Ovary (tissue), 9 donors: Measurements from ENCODE around the gene NOS1. TPM values are rescaled to one million over a fixed set of nuclear protein-coding genes. Genes with fewer than 3 reads are reported as not detected.

ENCODE experiments used
- DNase-seq, 5 donors: peaks; one replicate each; pipeline ENCODE4 v3.0.0-alpha.2; 2019 to 2020
- H3K27ac ChIP-seq, 2 donors: fragments of 200-600 bp; one replicate each; pipeline versions ENCODE4 v1.5.1 to v1.8.0; 2019 to 2022
- H3K27me3 ChIP-seq: fragments of 200-600 bp; one replicate; pipeline ENCODE4 v1.8.0; 2022
- H3K36me3 ChIP-seq: fragments of 200-600 bp; sonication (generic); one replicate; pipeline ENCODE4 v1.5.1; 2019
- H3K4me1 ChIP-seq: one replicate; pipeline ENCODE4 v1.8.1; 2013; ENCODE audit warnings: mild to moderate bottlenecking, moderate library complexity; ENCODE audit not compliant: insufficient read depth
- H3K4me3 ChIP-seq: fragments of 200-600 bp; sonication (generic); one replicate; pipeline ENCODE4 v1.5.1; 2017
- H3K9me3 ChIP-seq, 2 donors: fragments of 200-600 bp in 1 of 2; sonication (generic) in 1 of 2; one replicate each; pipeline versions ENCODE4 v1.5.1 to v1.8.1; 2013 to 2019; ENCODE audit warnings: mild to moderate bottlenecking in 1 of 2, moderate library complexity in 1 of 2
- CTCF ChIP-seq, 3 donors: fragments of 450-650 bp in 2 of 3; fragments of 200-600 bp in 1 of 3; IDR thresholded peaks; one replicate each; pipeline versions ENCODE4 v1.5.1 to v1.8.0; 2016 to 2022; ENCODE audit warnings: antibody characterized with exemption in 3 of 3, mild to moderate bottlenecking in 1 of 3
- EP300 ChIP-seq: sonication (generic); formaldehyde crosslinking; IDR thresholded peaks from one replicate; pipeline ENCODE4 v1.6.1; 2017; ENCODE audit warnings: antibody characterized with exemption
- POLR2A ChIP-seq: fragments of 450-650 bp; IDR thresholded peaks from one replicate; pipeline ENCODE4 v1.6.1; 2017; ENCODE audit warnings: antibody characterized with exemption, mild to moderate bottlenecking, moderate library complexity
- WGBS, 3 donors: extraction: QIAGEN DNeasy Blood & Tissue Kit in 1 of 3; methylation state at CpG; one replicate each; pipeline versions ENCODE4 v1.1.5 to v1.1.7; 2013 to 2017; 5-methylcytosine and 5-hydroxymethylcytosine counted together
- intact Hi-C, 4 donors: fragments of 100-400 bp; cut with DNase I; formaldehyde crosslinking; loops; one replicate each; pipeline versions ENCODE4 v1.11.0 to v1.15.1; 2022 to 2023
- polyA plus RNA-seq, 2 donors: library from polyadenylated mRNA; stranded (reverse); fragments of 200-250 nt in 1 of 2; fragments of 350-450 nt in 1 of 2; fragmentation: Illumina TruSeq in 1 of 2; extraction: RNeasy Lipid Tissue Mini Kit (QIAGEN cat#74804) in 1 of 2; gene quantifications; one replicate each; pipeline ENCODE4 v1.2.3, GENCODE V29; 2013 to 2014
- total RNA-seq, 7 donors: library from RNA; depleted of rRNA in 2 of 7; stranded (reverse); fragments of >200 nt in 2 of 7; fragmentation: NEBNext Ultra II Directional in 3 of 7; extraction: Animal tissue kit (Norgen Biotek cat#: 25700) in 3 of 7; gene quantifications; one replicate each; pipeline versions ENCODE4 v1.1.0 to v1.2.4, GENCODE V29; 2016 to 2023
- donor health status: DM: no; HTN: no; CAD: no; lungs with moderate emphysema.
- donor health status: DM: no; HTN: no; CAD: no.
- donor health status: Bipolar disorder and iron deficiency.
- donor health status: DM: yes; HTN: yes; CAD: no.
- donor health status: DM: no; HTN: no; CAD: no.
- donor health status: DM: yes; HTN: yes; CAD: no.

NOS1 gene
- total and polyA plus RNA-seq, 9 donors: 0.05 to 0.48 (median 0.22) TPM

DNA sequence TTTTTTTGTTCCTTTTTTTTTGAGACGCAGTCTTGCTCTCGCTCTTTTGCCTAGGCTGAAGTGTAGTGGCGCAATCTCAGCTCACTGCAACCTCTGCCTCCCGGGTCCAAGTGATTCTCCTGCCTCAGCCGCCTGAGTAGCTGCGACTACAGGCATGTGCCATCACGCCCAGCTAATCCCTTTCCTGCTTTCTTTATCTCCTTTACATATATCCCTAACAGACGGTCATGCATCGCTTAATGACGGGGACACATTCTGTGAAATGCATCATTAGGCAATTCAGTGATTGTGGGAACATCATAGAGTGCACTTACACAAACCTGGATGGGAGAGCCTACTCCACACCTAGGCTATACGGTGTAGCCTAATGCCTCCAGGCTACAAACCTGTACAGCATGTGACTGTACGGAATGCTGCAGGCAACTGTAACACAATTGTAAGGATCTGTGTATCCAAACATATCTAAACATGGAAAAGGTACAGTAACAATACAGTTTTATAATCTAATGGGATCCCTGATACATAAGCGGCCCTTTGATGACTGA is 32.8 kb downstream of the NOS1 start:
- Histone ChIP-seq H3K4me1 (no peaks in the 10 kb centered on the region), H3K4me3 (no peak overlapping the region), H3K27me3 (no peaks in the 10 kb centered on the region), H3K27ac (no peak overlapping the region), H3K36me3 (no peaks in the 10 kb centered on the region), H3K9me3 (no peaks in the 10 kb centered on the region)
- TF ChIP-seq CTCF (IDR thresholded peaks at IDR 0.05) (no peak), POLR2A (no peak), EP300 (no peak)
- whole genome bisulfite sequencing, 3 donors: 70 to 74% (median 72%) methylated on average over 13 of the region's 13 CpGs
- intact Hi-C loops: no loop called here
- no peak for DNase-seq

- intact Hi-C loops: no loop called here
- DNase-seq: no peak
Measured at GRCh38 chr12:117322428-117322827, 39.0 kb downstream of the NOS1 start.

DNA sequence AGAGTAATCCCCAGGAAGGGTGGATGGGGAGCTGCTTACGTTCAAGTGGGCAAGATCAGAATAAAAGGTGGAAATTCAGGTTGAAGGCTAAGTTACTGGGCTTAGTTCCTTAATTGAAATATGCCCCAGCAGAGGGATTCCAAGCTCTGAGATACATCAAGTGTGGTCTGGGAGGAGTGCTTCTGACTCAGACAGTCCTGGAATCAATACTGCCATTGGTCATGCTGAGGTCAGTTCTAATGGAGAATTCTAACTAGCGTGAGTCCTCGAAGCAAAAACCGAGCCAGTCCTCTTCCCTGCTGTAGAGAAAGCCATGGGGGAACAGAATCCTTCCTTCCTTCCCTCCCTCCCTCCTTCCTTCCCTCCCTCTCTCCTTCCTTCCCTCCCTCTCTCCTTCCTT is 39.9 kb downstream of the NOS1 start:
- no peak for DNase-seq
- Histone ChIP-seq H3K9me3 (no peaks in the 10 kb centered on the region), H3K4me1 (no peaks in the 10 kb centered on the region), H3K27me3 (no peaks in the 10 kb centered on the region), H3K36me3 (no peaks in the 10 kb centered on the region), H3K4me3 (no peak overlapping the region), H3K27ac (no peak overlapping the region)
- no peak for TF ChIP-seq POLR2A
- TF ChIP-seq CTCF (IDR thresholded peaks at IDR 0.05): no peak
- TF ChIP-seq EP300: no peak
- 51 to 67% (median 57%) methylated on average over 4 of the region's 4 CpGs for WGBS, 3 donors
- intact Hi-C loops: no loop called here

More at GRCh38 chr12:117322428-117322827, 39.0 kb downstream of the NOS1 start:
- H3K36me3 ChIP-seq: no peaks in the 10 kb centered on the region
- 43 to 75% (median 58%) methylated on average over 1 of the region's 1 CpG for WGBS, 3 donors
- no peak overlapping the region for H3K4me3 ChIP-seq
- no peaks in the 10 kb centered on the region for H3K27me3 ChIP-seq
- H3K9me3 ChIP-seq: no peaks in the 10 kb centered on the region
- no peaks in the 10 kb centered on the region for H3K4me1 ChIP-seq
- TF ChIP-seq EP300 (no peak), POLR2A (no peak), CTCF (IDR thresholded peaks at IDR 0.05) (no peak)
- no peak overlapping the region for H3K27ac ChIP-seq

- H3K4me1 ChIP-seq: no peaks in the 10 kb centered on the region
- no peaks in the 10 kb centered on the region for H3K36me3 ChIP-seq
- no peaks in the 10 kb centered on the region for H3K9me3 ChIP-seq
- no peaks in the 10 kb centered on the region for H3K27me3 ChIP-seq
- TF ChIP-seq CTCF (IDR thresholded peaks at IDR 0.05) (no peak), EP300 (no peak), POLR2A (no peak)
- H3K4me3 ChIP-seq: no peak overlapping the region
- no peak for DNase-seq
- intact Hi-C loops: no loop called here
- H3K27ac ChIP-seq: no peak overlapping the region
- WGBS, 3 donors: 43 to 56% (median 52%) methylated on average over 9 of the region's 9 CpGs
Measured at GRCh38 chr12:117318591-117318990, 42.8 kb downstream of the NOS1 start.
